ENCODE measurements around the gene NTM.

NTM gene

GRCh38 chr11:132254906-132255305, 884.5 kb downstream of the NTM start:
- no peak for DNase-seq

DNA sequence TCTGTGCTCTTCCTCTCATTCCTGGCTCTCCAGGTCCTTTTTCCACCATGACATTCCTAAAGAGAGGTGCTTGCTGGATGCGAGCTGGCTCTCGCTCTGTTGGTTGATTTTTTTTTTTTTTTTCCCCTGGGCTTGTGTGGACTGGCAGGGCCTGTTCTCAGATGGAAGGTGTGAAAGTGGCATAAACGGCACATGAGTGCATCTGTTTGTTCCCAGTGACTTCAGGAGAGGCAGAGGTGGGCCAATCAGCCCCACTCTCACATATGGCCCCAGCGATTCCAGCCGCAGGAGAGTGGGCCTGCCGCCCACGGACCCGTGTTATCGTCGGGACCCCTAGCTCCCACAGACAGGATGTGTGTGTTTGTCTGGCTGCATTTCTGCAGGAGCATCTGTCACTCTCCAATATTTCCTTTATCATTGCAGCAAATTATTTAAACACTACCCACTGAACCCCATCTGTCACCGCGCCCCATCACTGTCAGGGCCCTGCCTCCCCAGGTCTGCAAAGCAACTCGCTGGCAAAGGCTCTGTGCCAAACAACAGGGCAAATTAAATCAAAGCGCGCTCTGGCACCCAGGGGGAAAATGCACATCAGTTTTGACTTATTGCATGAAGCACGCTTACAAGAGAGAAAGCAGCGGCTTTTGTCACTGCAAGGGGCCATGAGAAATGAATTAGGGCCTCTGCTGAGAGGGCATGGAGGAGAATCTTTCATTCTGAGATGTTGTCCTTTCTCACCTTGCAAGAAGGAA, 886.3 kb downstream of the NTM start:
- DNase-seq: no peak

GRCh38 chr11:132257871-132258270, 887.5 kb downstream of the NTM start:
- no peak for DNase-seq

- no peak for DNase-seq
These were observed 888.5 kb downstream of the NTM start for GRCh38 chr11:132258875-132259274.

- no peak for DNase-seq
These were observed 890.2 kb downstream of the NTM start for GRCh38 chr11:132260636-132261035.

GRCh38 chr11:132263241-132263640, 892.8 kb downstream of the NTM start:
- no peak for DNase-seq

DNA sequence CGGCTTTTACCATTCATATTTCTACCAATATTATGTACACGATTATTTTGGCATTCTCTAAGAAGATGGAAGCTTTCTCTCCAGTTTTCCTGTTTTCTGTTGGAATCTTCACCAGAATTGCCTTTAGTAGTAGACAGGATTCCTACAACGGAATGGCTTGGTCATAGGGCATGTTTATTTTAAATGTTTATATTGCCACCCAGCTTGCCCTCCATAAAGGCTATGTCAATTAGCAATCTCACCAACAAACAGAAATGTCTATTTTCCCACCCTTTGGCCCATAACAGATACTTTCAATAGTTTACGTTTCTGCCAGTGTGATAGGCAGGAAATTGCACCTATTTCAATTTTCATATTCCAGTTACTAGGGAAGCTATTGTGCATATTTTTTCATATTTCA, 893.5 kb downstream of the NTM start:
- no peak for DNase-seq

- DNase-seq: no peak
These were observed 894.2 kb downstream of the NTM start for GRCh38 chr11:132264616-132265015.

DNA sequence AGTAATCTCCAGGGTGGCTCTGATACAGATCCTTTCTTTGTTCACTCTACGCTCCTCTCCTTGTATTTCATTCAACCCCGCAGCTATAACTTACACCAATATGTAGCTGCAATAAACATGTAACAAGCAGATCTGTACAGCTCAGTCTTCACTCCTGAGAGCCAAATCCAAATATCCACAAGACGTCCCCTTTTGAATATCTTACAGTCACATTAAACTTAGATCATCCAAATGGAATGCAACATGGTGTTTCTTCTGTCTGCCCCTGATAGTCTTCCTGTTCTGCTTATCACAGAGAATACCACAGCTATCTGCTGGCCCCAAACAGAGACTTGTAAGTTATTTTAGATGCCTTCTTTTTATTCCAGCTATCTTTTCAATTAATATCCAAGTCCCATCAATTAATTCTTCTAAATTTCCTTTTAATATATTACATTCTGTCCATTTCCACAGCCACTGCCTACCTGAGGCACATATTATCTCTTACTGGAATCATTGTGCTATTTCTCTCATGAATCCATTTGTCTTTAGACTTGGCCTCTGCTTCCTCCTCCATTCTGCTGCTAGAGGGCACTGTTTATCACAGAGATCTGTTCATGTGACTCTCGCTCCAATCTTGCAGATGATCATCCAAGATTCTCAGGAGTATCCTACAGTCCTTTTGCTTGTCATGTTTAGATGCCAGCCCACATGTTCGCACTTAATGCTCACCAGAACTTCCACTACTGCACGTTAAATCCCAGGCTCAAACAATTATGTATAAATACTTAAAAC, 908.6 kb downstream of the NTM start:
- peak; percentile 2 for DNase-seq

GRCh38 chr11:132284048-132284447, 913.6 kb downstream of the NTM start:
- no peak for DNase-seq

DNA sequence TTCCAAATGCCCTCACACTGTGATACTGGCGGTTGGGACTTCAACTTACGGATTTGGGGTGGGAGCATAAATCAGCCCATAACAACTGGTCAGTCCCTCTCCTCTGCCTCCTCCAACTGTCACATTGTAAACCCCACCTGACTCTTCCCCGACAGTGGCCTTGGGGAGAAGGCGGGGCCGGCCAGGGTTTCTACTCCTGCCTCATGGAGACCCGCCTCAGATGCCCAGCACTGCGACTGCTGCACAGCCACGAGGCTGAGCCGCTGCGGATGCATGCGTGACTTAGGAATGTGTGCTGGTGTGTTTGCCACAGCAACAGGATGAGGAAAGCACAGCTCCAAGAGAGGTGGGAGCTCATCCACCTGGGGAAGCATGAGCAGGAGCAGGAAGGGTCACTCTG, 914.2 kb downstream of the NTM start:
- no peak for DNase-seq

DNA sequence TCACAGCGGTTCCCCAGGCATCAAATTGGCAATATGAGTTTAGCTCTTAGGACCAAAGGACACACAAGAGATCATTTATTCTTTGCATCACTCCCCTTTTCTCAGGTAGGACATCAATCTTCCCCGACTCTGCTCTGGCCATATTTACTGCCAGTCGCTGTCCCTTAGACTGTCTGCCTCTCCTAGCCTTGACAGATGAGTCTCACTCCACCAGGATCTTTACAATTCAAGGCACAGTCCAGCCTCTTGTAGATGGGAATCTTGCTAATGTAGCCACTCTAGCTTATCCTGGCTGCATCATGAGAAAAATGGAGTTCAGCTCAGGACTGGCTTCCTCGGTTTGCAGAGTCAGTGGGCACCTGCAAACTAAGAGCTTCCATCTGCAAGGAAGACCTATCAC, 915.2 kb downstream of the NTM start:
- DNase-seq: no peak

GRCh38 chr11:132286106-132286505, 915.7 kb downstream of the NTM start:
- DNase-seq: no peak

DNA sequence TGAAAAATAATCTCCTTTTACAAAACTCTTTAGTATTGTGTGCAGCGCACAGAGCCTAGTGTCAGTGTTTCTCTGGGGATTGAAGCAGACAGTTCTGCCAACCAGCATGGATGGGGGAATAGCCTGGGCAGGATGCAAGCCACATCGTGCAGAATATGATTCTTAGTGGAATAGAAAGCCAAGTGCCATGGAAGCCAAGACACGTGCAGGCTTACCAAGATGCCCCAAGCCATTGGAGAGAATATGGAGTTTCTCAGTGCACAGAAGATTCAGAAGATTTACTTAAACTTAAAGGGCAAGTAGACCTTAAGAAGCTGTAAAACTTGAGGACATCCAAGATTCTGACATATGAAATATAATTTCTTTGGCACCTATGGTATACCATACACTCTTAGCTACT, 917.6 kb downstream of the NTM start:
- DNase-seq: no peak

- no peak for DNase-seq
These were observed 919.3 kb downstream of the NTM start for GRCh38 chr11:132289590-132290256.

- no peak for DNase-seq
These were observed 923.2 kb downstream of the NTM start for GRCh38 chr11:132293586-132293985.

GRCh38 chr11:132296946-132297610, 926.7 kb downstream of the NTM start:
- no peak for DNase-seq

DNA sequence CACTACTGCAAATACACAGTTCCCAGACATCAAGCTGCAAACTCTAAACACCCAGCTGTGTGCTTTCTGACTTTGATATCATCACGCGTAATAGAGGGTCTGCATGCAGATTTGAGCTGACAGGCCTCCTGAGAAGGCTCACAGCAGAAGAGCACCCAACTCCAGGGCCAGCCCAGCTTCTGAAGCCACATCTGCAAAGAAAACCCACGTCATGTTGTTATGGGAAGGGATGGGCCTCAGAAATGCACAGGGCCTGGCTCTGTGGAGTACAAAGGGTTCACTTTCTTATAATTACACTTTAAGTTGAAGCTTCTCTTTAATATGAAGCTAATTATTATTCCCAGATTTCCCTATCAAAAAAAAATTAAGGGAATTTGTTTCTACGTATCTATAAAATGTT, 927.9 kb downstream of the NTM start:
- DNase-seq: no peak

GRCh38 chr11:132300283-132300682, 929.9 kb downstream of the NTM start:
- no peak for DNase-seq

DNA sequence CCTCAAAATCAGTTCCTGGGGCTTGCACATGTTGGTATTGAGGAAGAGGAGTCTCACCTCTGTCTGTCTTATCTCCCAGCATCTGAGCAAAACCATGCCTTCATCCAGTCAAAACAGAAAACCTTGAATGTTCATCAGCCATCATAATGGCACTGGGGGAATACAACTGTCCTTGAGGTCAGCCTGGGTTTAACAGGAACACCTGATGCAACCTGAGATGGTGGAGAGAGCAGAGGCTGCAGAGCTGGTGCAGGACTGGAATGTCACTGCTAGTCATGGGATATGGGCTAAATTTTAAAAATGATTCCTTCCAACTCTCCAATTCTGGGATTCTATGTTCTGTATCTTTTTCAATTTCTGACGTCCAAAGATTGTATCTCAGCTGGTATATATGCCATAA, 931.0 kb downstream of the NTM start:
- no peak for DNase-seq

DNA sequence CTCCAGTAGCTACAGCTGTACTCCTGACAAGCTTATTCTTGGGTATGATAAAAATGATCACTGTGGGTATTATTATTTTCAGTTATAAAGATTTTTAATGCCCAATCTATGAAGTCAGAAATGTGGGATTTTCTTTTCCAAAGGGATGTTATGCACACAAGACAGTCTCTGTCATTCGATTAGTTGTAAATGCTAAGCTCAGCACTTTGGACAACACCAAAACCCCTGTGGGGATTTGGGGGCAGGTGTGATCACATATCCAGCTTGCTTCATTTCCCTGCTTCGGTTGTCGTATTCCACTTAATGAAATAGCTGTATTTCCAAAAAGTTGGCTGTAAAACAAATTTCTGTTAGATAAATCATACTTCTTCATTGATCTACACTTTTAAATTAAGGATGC, 931.5 kb downstream of the NTM start:
- DNase-seq: no peak

GRCh38 chr11:132307309-132308020, 937.0 kb downstream of the NTM start:
- DNase-seq: no peak
